GM12873 (cell line): ENCODE results near the gene RFC4.

Experiments
- CTCF ChIP-seq: IDR thresholded peaks from 2 replicates; pipeline ENCODE4 v1.5.1; 2012; ENCODE audit warnings: low read depth, mild to moderate bottlenecking, moderate library complexity, low read length, control low read depth; ENCODE audit not compliant: insufficient read depth; ENCODE audit errors: missing control alignments

RFC4 gene

DNA sequence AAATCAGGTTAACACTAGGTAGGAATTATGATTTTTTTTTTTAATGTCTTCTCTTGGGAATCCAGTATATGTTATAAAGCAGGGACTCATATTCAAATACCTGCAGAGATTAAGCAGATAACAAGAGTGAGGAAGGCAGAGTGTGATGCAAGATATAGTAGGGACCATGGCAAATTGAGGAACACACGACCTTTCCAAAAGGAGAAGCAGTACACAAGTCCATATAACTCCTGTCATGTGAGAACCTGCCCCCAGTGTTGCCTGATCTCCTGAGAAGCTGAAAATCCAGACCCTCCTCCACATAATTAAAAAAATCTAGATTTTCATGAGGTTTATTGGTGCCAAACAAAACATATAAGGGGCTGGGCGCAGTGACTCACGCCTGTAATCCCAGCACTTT lies 3.6 kb downstream of the RFC4 start:
- no peak for TF ChIP-seq CTCF

DNA sequence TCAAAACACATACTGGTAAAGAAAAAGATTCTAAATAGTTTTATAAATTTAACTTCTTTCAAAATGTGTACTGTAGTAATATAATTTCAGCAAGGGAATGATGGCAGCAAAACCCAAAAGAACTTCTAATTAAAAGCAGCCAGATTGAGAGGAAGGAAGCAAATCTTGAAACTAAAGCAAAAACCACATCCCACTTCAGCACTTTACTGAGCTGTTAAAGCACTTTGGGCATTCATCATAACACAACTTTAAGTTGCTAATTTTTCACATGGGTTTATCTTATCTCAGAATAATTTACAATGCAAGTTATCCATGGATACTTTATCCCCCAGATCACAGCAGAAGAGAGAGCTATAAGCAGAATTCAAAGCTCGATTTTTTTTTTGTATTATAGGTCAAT lies 6.0 kb downstream of the RFC4 start:
- TF ChIP-seq CTCF, result no peak

- TF ChIP-seq CTCF, result no peak
Measured at GRCh38 chr3:186798239-186798874, 7.9 kb downstream of the RFC4 start.

DNA sequence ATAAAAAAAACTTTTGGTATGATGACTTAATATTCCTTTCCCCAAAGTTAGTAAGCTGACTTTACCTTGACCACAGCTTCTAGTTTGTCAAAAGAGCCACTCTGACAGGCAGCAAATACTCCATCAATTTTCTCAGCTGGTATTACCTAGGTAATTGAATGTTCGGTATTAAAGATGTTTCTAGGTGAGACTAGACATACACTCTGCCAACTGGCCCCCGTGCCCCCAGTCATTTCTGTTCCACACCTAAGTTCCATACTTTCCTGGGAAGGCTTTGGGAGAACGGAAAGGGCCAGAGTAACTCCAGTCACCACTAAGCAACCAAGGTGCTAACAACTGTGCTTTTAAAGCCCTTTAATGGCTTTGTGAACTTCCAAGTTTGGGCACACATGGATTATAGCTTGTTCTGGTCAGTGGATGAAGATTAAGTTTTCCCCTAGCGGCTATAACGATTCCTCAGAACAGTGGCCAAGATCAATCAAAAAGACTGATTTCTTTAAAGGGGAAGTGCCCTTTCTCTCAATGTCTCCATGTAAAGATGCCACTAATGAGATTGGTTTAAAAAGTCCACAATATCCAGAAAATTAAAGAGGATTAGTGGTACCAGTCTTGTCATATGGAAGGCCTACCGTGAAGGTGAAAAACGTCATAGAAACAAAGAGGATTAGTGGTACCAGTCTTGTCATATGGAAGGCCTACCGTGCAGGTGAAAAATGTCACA lies 15.9 kb downstream of the RFC4 start:
- TF ChIP-seq CTCF, result no peak

GRCh38 chr3:186789554-186790260 lies 16.6 kb downstream of the RFC4 start:
- TF ChIP-seq CTCF, result no peak

DNA sequence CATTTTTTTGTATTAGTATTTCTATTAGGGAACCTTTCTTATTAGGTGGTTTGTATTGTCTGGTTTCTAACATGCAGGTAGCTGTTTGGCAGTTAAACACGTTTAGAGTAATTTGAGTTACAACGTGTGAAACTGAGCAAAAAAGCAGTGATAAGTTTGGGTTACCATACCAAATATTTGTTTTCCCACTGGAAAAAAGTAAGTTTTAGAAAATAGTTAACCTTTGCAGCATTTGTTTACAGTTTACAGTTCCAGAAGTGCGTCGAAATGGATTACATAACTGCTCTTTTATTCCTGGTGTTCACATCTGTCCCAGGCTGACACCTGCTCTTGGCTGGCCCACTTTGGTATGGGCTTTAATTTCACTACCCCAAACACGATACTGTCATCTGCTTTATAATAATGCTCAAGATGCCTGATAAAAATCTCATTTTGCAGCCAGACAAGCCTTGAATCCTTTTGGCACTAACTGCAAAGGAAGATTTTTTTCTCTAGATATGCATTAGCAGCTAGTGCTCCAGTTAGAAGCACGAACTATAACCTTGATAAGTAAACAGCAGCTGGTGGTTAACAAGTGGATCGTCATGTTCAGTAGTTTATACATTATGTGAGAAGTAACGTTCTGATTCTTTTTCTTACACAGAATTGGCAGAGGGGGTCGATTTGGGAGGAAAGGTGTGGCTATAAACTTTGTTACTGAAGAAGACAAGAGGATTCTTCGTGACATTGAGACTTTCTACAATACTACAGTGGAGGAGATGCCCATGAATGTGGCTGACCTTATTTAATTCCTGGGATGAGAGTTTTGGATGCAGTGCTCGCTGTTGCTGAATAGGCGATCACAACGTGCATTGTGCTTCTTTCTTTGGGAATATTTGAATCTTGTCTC lies 17.6 kb downstream of the RFC4 start:
- TF ChIP-seq CTCF, result no peak
